B cell (primary cell): ENCODE measurements around the gene FAM236C. TPM values are rescaled to one million over a fixed set of nuclear protein-coding genes. Genes with fewer than 3 reads are reported as not detected.

Experiments
- polyA plus RNA-seq: library from polyadenylated mRNA; depleted of rRNA; stranded (reverse); fragments of >200 nt; gene quantifications from 2 replicates; pipeline ENCODE4 v1.2.3, GENCODE V29; 2012
- total RNA-seq, 2 donors: library from RNA; stranded (reverse); fragments of 120-200 nt in 1 of 2; gene quantifications; 1 replicate in 1 of 2; 2 replicates in 1 of 2; pipeline versions ENCODE4 v1.2.3 to v1.2.4, GENCODE V29; 2013 to 2022

The FAM236C gene
- total and polyA plus RNA-seq, 2 donors (not counting 1 experiment from before 2014, with no cell fraction given), result not detected

Other genes starting within 250 kb of the FAM236C start
- gene PHKA1, start 198.3 kb upstream of the FAM236C start, total RNA-seq, result 0.20 and 0.22 TPM in 2 replicates
- gene PHKA1, start 198.3 kb upstream of the FAM236C start, polyA plus RNA-seq, result 0.07 and 0.09 TPM in 2 replicates
- gene DMRTC1B, start 135.7 kb upstream of the FAM236C start, total RNA-seq, result 2.2 and 2.4 TPM in 2 replicates
- 2.7 and 3.3 TPM in 2 replicates for gene DMRTC1B, start 135.7 kb upstream of the FAM236C start, polyA plus RNA-seq
- gene FAM236B, start 130.0 kb upstream of the FAM236C start, total RNA-seq, result not detected in 2 replicates
- gene FAM236B, start 130.0 kb upstream of the FAM236C start, polyA plus RNA-seq, result not detected in 2 replicates
- not detected in 2 replicates for gene FAM236D, start 104.4 kb upstream of the FAM236C start, total RNA-seq
- gene FAM236D, start 104.4 kb upstream of the FAM236C start, polyA plus RNA-seq, result not detected in 2 replicates
- not detected in 2 replicates for gene FAM236A, start 25.6 kb downstream of the FAM236C start, total RNA-seq
- gene FAM236A, start 25.6 kb downstream of the FAM236C start, polyA plus RNA-seq, result not detected in 2 replicates
- gene DMRTC1, start 31.2 kb downstream of the FAM236C start, total RNA-seq, result 0.34 and 0.66 TPM in 2 replicates
- gene DMRTC1, start 31.2 kb downstream of the FAM236C start, polyA plus RNA-seq, result 0.42 and 0.58 TPM in 2 replicates
- gene PABPC1L2B, start 90.3 kb downstream of the FAM236C start, total RNA-seq, result not detected in 2 replicates
- gene PABPC1L2B, start 90.3 kb downstream of the FAM236C start, polyA plus RNA-seq, result not detected in 2 replicates
- not detected in 2 replicates for gene PABPC1L2A, start 166.9 kb downstream of the FAM236C start, total RNA-seq
- gene PABPC1L2A, start 166.9 kb downstream of the FAM236C start, polyA plus RNA-seq, result not detected in 2 replicates